Type B pancreatic cell (in vitro differentiated cells): Measurements from ENCODE around the gene CTNND2. TPM values are rescaled to one million over a fixed set of nuclear protein-coding genes. Genes with fewer than 3 reads are reported as not detected.

Source experiments
- DNase-seq: peaks from one replicate; pipeline ENCODE4 v3.0.0; 2021; ENCODE audit warnings: mixed read lengths; ENCODE audit not compliant: unreplicated experiment; ENCODE audit errors: extremely low spot score
- H3K27ac Mint-ChIP-seq: 2 replicates; pipeline ENCODE4 v1.8.0; 2021; ENCODE audit warnings: mild to moderate bottlenecking, mixed read lengths
- H3K27me3 Mint-ChIP-seq: 2 replicates; pipeline ENCODE4 v1.8.0; 2021; ENCODE audit warnings: mixed read lengths
- H3K36me3 Mint-ChIP-seq: 2 replicates; pipeline ENCODE4 v1.8.0; 2021; ENCODE audit warnings: mixed read lengths
- H3K4me1 Mint-ChIP-seq: one replicate; pipeline ENCODE4 v1.8.0; 2021; ENCODE audit warnings: mixed read lengths; ENCODE audit not compliant: unreplicated experiment
- H3K4me3 Mint-ChIP-seq: 2 replicates; pipeline ENCODE4 v1.8.0; 2021; ENCODE audit warnings: mild to moderate bottlenecking, mixed read lengths
- H3K9me3 Mint-ChIP-seq: 2 replicates; pipeline ENCODE4 v1.8.0; 2021; ENCODE audit warnings: mixed read lengths
- total RNA-seq: library from RNA; stranded (reverse); gene quantifications from 2 replicates; pipeline ENCODE4 v1.2.1, GENCODE V29; 2021; ENCODE audit warnings: low replicate concordance
- TF ChIP-seq, protein P1 (sequence below): fragments of 200-600 bp; sonication (generic); conservative IDR thresholded peaks from 2 replicates; pipeline ENCODE4 v1.5.0; 2021; ENCODE audit warnings: antibody characterized with exemption, mild to moderate bottlenecking

Gene CTNND2
- total RNA-seq, 1 donor from 2014 or later = 49.5 TPM

GRCh38 chr5:11869203-11869602 is 35.0 kb downstream of the CTNND2 start:
- H3K9me3 Mint-ChIP-seq = no peaks in the 10 kb centered on the region
- peaks cover 4% of the 10 kb centered on the region for H3K36me3 Mint-ChIP-seq
- H3K27ac Mint-ChIP-seq = no peak overlapping the region
- H3K27me3 Mint-ChIP-seq = no peaks in the 10 kb centered on the region
- no peak overlapping the region for H3K4me3 Mint-ChIP-seq
- DNase-seq = no peak
- TF ChIP-seq, protein P1, sequence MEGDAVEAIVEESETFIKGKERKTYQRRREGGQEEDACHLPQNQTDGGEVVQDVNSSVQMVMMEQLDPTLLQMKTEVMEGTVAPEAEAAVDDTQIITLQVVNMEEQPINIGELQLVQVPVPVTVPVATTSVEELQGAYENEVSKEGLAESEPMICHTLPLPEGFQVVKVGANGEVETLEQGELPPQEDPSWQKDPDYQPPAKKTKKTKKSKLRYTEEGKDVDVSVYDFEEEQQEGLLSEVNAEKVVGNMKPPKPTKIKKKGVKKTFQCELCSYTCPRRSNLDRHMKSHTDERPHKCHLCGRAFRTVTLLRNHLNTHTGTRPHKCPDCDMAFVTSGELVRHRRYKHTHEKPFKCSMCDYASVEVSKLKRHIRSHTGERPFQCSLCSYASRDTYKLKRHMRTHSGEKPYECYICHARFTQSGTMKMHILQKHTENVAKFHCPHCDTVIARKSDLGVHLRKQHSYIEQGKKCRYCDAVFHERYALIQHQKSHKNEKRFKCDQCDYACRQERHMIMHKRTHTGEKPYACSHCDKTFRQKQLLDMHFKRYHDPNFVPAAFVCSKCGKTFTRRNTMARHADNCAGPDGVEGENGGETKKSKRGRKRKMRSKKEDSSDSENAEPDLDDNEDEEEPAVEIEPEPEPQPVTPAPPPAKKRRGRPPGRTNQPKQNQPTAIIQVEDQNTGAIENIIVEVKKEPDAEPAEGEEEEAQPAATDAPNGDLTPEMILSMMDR = no peak
- no peaks in the 10 kb centered on the region for H3K4me1 Mint-ChIP-seq

- Mint-ChIP-seq H3K4me3 (no peak overlapping the region), H3K4me1 (no peaks in the 10 kb centered on the region), H3K27me3 (no peaks in the 10 kb centered on the region), H3K36me3 (peaks cover 4% of the 10 kb centered on the region), H3K9me3 (no peaks in the 10 kb centered on the region), H3K27ac (no peak overlapping the region)
- DNase-seq = no peak
- TF ChIP-seq, protein P1 = no peak
Observed at GRCh38 chr5:11863911-11864310, 40.3 kb downstream of the CTNND2 start.

GRCh38 chr5:11857391-11857790 is 46.9 kb downstream of the CTNND2 start:
- H3K27me3 Mint-ChIP-seq = no peaks in the 10 kb centered on the region
- no peaks in the 10 kb centered on the region for H3K9me3 Mint-ChIP-seq
- H3K4me3 Mint-ChIP-seq = no peak overlapping the region
- no peaks in the 10 kb centered on the region for H3K4me1 Mint-ChIP-seq
- TF ChIP-seq, protein P1 = no peak
- H3K27ac Mint-ChIP-seq = no peak overlapping the region
- DNase-seq = no peak
- H3K36me3 Mint-ChIP-seq = no peaks in the 10 kb centered on the region

DNA sequence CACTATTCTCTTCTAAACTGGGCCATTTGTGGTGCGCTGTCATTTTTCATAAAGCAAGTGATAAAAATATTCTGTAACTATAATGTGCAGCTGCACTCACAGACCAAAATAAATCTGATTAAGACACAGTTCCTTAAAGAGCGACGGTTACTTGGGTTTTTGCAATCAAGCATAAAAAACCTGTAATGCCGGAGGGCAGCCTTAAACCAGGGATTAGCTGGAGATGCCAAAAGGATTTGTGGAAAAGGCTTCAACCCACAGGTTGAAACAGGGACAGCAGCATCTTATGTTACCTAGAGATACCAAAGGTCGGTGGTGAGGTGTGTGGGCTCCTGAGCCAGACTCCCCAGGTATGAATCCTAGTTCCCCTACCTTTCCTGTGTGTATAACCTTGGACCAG is 49.3 kb downstream of the CTNND2 start:
- DNase-seq = no peak
- H3K9me3 Mint-ChIP-seq = no peaks in the 10 kb centered on the region
- H3K27ac Mint-ChIP-seq = no peak overlapping the region
- no peaks in the 10 kb centered on the region for H3K4me1 Mint-ChIP-seq
- TF ChIP-seq, protein P1 = no peak
- H3K4me3 Mint-ChIP-seq = no peak overlapping the region
- H3K27me3 Mint-ChIP-seq = no peaks in the 10 kb centered on the region
- no peaks in the 10 kb centered on the region for H3K36me3 Mint-ChIP-seq

- TF ChIP-seq, protein P1 = no peak
- DNase-seq = no peak
- Mint-ChIP-seq H3K9me3 (no peaks in the 10 kb centered on the region), H3K36me3 (no peaks in the 10 kb centered on the region), H3K27ac (no peak overlapping the region), H3K4me1 (no peaks in the 10 kb centered on the region), H3K4me3 (no peak overlapping the region), H3K27me3 (no peaks in the 10 kb centered on the region)
Observed at GRCh38 chr5:11853796-11854195, 50.5 kb downstream of the CTNND2 start.

DNA sequence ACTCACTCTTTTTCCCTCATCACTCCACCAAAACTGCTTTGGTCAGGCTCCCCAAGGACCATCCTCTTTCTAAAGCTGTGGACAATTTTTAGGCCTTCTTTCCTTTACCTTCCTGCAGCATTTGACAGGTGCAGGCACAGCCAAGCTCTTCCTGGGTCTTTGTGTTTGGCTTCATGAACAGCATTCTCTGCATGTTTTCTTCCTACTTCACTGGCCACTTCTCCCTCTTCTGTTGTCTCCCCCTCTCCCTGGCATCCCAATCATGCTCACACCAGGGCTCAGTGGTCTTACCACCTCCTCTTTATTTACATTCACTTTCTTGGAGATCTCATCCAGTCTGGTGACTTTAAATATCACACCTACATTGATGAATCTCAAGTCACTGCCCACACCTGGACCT is 51.1 kb downstream of the CTNND2 start:
- Mint-ChIP-seq H3K36me3 (no peaks in the 10 kb centered on the region), H3K4me3 (no peak overlapping the region), H3K27me3 (no peaks in the 10 kb centered on the region), H3K4me1 (no peaks in the 10 kb centered on the region), H3K27ac (no peak overlapping the region), H3K9me3 (no peaks in the 10 kb centered on the region)
- no peak for DNase-seq
- TF ChIP-seq, protein P1 = no peak
